Activated CD4-positive, alpha-beta memory T cell treated with anti-CD3 and anti-CD28 coated beads for 36 hours (primary cell): ENCODE results near the gene DIRAS1. TPM values are rescaled to one million over a fixed set of nuclear protein-coding genes. Genes with fewer than 3 reads are reported as not detected.
"Not testable (repeated sequence)": the region's sequence is repeated elsewhere in the genome, so short reads cannot be mapped to it uniquely, and the experiment has no call there.

Experiments
- CTCF ChIA-PET: fragments of 350-600 bp; sonication (Branson Sonifier 250); formaldehyde crosslinking; loops from one replicate; lab custom pipeline; 2021; ENCODE audit warnings: antibody characterized with exemption, inconsistent platforms; lab: Charles Lee
- POLR2A ChIA-PET: fragments of 350-600 bp; sonication (Branson Sonifier 250); formaldehyde crosslinking; loops from one replicate; lab custom pipeline; 2021; ENCODE audit warnings: antibody characterized with exemption; lab: Charles Lee
- DNase-seq: peaks from one replicate; pipeline ENCODE4 v3.0.0-alpha.2; 2020
- H3K27ac Mint-ChIP-seq: one replicate; pipeline ENCODE4 v1.8.0; 2021; ENCODE audit warnings: mixed read lengths
- H3K27me3 Mint-ChIP-seq: one replicate; pipeline ENCODE4 v1.8.0; 2021; ENCODE audit warnings: mixed read lengths
- H3K36me3 Mint-ChIP-seq: one replicate; pipeline ENCODE4 v1.8.0; 2021; ENCODE audit warnings: mixed read lengths
- H3K4me1 Mint-ChIP-seq: one replicate; pipeline ENCODE4 v1.8.0; 2021; ENCODE audit warnings: low read depth, mixed read lengths
- H3K4me3 Mint-ChIP-seq: one replicate; pipeline ENCODE4 v1.8.0; 2021; ENCODE audit warnings: mild to moderate bottlenecking, mixed read lengths
- H3K9me3 Mint-ChIP-seq: one replicate; pipeline ENCODE4 v1.8.0; 2021; ENCODE audit warnings: mixed read lengths
- intact Hi-C: fragments of 100-400 bp; cut with micrococcal nuclease; formaldehyde crosslinking; loops from one replicate; pipeline ENCODE4 v1.15.1; 2023
- total RNA-seq, 2 experiments: library from RNA; stranded (reverse); gene quantifications; one replicate each; pipeline ENCODE4 v1.2.3, GENCODE V29; 2021

The DIRAS1 gene
- total RNA-seq, 2 experiments from 2014 or later = 0.31 TPM; not detected in 1

DNA sequence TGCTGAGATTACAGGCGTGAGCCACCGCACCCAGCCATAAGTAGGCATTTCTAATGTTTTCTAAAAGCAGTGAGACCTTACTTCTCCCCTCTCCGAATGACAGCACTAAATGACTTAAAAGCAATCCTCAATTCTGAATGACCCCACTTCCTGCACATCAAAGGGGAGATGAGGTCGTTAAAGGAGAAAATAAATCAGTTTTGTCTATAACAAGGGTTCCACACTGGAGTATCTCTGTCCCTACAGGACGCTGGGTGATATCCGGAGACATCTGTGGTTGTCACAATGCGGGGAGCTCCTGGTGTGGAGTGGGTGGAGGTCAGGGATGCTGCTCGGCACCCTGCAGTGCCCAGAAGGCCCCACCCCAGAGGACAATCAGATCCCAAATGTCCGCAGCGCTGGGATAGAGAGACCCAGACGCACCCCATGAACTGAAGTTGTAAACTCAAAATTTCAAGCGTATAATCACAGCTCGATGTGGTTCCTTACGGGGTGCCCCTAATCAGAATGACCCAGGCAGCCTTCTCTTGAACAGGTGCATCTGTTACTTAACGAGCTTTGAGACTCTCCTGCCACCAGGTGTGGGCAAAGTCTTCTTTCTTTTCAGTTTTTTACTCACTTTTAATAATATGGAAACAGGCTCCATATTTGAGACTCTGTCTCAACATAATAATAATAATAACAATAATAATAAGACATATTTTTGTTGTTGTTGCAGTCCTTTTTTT lies 21.6 kb downstream of the DIRAS1 start:
- no peak for DNase-seq
- no peaks in the 10 kb centered on the region for H3K9me3 Mint-ChIP-seq
- intact Hi-C loops = no loop called here
- H3K36me3 Mint-ChIP-seq = no peaks in the 10 kb centered on the region
- peaks cover 20% of the 10 kb centered on the region for H3K4me1 Mint-ChIP-seq
- CTCF ChIA-PET = interaction anchor here (0.6 to 1.7 kb wide), 3 partner anchors 18 to 63 kb away, joined by 3 to 6 read pairs (median 3); no protein-coding TSS in a partner anchor
- H3K4me3 Mint-ChIP-seq = no peak overlapping the region
- POLR2A ChIA-PET = interaction anchor here (0.7 kb wide), 1 partner anchor 287 kb away, joined by 5 read pairs; no protein-coding TSS in a partner anchor
- H3K27ac Mint-ChIP-seq = no peak overlapping the region
- H3K27me3 Mint-ChIP-seq = no peaks in the 10 kb centered on the region

GRCh38 chr19:2694196-2694595 lies 27.0 kb downstream of the DIRAS1 start:
- Mint-ChIP-seq H3K27me3 (no peaks in the 10 kb centered on the region), H3K9me3 (no peaks in the 10 kb centered on the region), H3K36me3 (no peaks in the 10 kb centered on the region), H3K27ac (no peak overlapping the region), H3K4me3 (no peak overlapping the region), H3K4me1 (peaks cover 6% of the 10 kb centered on the region)
- intact Hi-C loops = no loop called here
- DNase-seq = no peak
- ChIA-PET POLR2A (no interaction called here), CTCF (no interaction called here)

GRCh38 chr19:2693492-2694160 lies 27.5 kb downstream of the DIRAS1 start:
- intact Hi-C loops = no loop called here

GRCh38 chr19:2691951-2692350 lies 29.2 kb downstream of the DIRAS1 start:
- H3K9me3 Mint-ChIP-seq = no peaks in the 10 kb centered on the region
- POLR2A ChIA-PET = no interaction called here
- intact Hi-C loops = no loop called here
- no peak overlapping the region for H3K4me3 Mint-ChIP-seq
- CTCF ChIA-PET = no interaction called here
- H3K27ac Mint-ChIP-seq = no peak overlapping the region
- no peaks in the 10 kb centered on the region for H3K27me3 Mint-ChIP-seq
- H3K4me1 Mint-ChIP-seq = no peaks in the 10 kb centered on the region
- no peaks in the 10 kb centered on the region for H3K36me3 Mint-ChIP-seq
- no peak for DNase-seq

More at GRCh38 chr19:2693492-2694160, 27.5 kb downstream of the DIRAS1 start:
- no peak for DNase-seq
- no peaks in the 10 kb centered on the region for H3K9me3 Mint-ChIP-seq
- CTCF ChIA-PET = no interaction called here
- no peaks in the 10 kb centered on the region for H3K36me3 Mint-ChIP-seq
- no peak overlapping the region for H3K4me3 Mint-ChIP-seq
- POLR2A ChIA-PET = no interaction called here
- no peak overlapping the region for H3K27ac Mint-ChIP-seq
- H3K4me1 Mint-ChIP-seq = peaks cover 2% of the 10 kb centered on the region
- H3K27me3 Mint-ChIP-seq = no peaks in the 10 kb centered on the region

GRCh38 chr19:2690856-2691255 lies 30.3 kb downstream of the DIRAS1 start:
- no peaks in the 10 kb centered on the region for H3K27me3 Mint-ChIP-seq
- no peak overlapping the region for H3K27ac Mint-ChIP-seq
- no peaks in the 10 kb centered on the region for H3K36me3 Mint-ChIP-seq
- POLR2A ChIA-PET = no interaction called here
- CTCF ChIA-PET = no interaction called here
- H3K4me3 Mint-ChIP-seq = no peak overlapping the region
- no peaks in the 10 kb centered on the region for H3K4me1 Mint-ChIP-seq
- intact Hi-C loops = no loop called here
- no peaks in the 10 kb centered on the region for H3K9me3 Mint-ChIP-seq
- no peak for DNase-seq

- POLR2A ChIA-PET = interaction anchor here (0.6 kb wide), 2 partner anchors 53 to 232 kb away, joined by 3 to 4 read pairs; no protein-coding TSS in a partner anchor
- no peak overlapping the region for H3K4me3 Mint-ChIP-seq
- CTCF ChIA-PET = no interaction called here
These were observed 34.8 kb downstream of the DIRAS1 start for GRCh38 chr19:2686360-2686759.

GRCh38 chr19:2685204-2685704 lies 35.9 kb downstream of the DIRAS1 start:
- Mint-ChIP-seq H3K36me3 (no peaks in the 10 kb centered on the region), H3K4me3 (no peak overlapping the region), H3K27me3 (no peaks in the 10 kb centered on the region), H3K4me1 (no peaks in the 10 kb centered on the region), H3K9me3 (no peaks in the 10 kb centered on the region), H3K27ac (no peak overlapping the region)
- POLR2A ChIA-PET = no interaction called here
- no peak for DNase-seq
- CTCF ChIA-PET = no interaction called here
- intact Hi-C loops = no loop called here

More at GRCh38 chr19:2686360-2686759, 34.8 kb downstream of the DIRAS1 start:
- H3K9me3 Mint-ChIP-seq = no peaks in the 10 kb centered on the region
- H3K27ac Mint-ChIP-seq = no peak overlapping the region
- DNase-seq = no peak
- no peaks in the 10 kb centered on the region for H3K4me1 Mint-ChIP-seq
- no peaks in the 10 kb centered on the region for H3K27me3 Mint-ChIP-seq
- intact Hi-C loops = no loop called here
- no peaks in the 10 kb centered on the region for H3K36me3 Mint-ChIP-seq

- CTCF ChIA-PET = no interaction called here
- intact Hi-C loops = no loop called here
- Mint-ChIP-seq H3K4me3 (no peak overlapping the region), H3K36me3 (no peaks in the 10 kb centered on the region), H3K4me1 (no peaks in the 10 kb centered on the region), H3K27ac (no peak overlapping the region), H3K27me3 (no peaks in the 10 kb centered on the region), H3K9me3 (no peaks in the 10 kb centered on the region)
- POLR2A ChIA-PET = no interaction called here
- DNase-seq = no peak
These were observed 37.7 kb downstream of the DIRAS1 start for GRCh38 chr19:2683430-2684003.

DNA sequence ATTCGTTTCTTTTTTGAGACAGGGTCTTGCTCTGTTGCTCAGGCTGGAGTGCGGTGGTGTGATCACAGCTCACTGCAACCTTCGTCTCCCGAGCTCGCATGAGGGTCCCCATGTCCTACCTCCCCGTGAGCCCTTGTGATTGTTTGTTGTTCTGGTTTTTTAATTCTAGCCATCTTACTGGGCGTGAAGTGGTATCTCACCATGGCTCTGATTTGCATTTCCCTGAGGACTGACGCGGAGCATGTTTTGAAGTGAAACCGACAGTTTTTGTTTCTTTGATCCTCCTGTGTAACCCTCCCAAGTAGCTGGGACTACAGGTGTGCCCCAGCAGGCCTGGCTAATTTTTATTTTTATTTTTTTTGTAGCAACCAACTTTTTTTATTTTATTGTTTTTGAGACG lies 40.4 kb downstream of the DIRAS1 start:
- H3K36me3 Mint-ChIP-seq = no peaks in the 10 kb centered on the region
- ChIA-PET CTCF (no interaction called here), POLR2A (no interaction called here)
- H3K4me3 Mint-ChIP-seq = no peak overlapping the region
- intact Hi-C loops = no loop called here
- no peak overlapping the region for H3K27ac Mint-ChIP-seq
- H3K4me1 Mint-ChIP-seq = no peaks in the 10 kb centered on the region
- H3K9me3 Mint-ChIP-seq = no peaks in the 10 kb centered on the region
- no peaks in the 10 kb centered on the region for H3K27me3 Mint-ChIP-seq
- no peak for DNase-seq

DNA sequence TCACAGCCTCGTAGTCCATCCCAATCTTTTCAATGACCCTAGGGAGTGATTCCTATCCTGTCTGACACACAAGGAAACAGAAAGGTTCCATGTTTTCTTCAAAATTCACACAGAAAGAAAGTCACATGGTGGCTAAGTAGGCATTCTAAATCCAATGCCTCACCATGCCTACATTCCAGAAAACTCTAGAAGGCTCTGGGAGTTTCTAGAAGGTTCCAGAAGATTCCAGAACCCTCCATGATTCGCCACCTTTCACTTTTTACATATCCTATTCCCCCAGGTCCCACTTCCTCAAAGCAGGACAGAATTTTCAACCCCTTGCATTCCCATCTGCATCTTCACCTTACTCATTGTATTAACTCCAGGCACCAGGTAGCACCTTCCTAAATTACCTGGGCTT lies 41.7 kb downstream of the DIRAS1 start:
- Mint-ChIP-seq H3K27me3 (no peaks in the 10 kb centered on the region), H3K27ac (no peak overlapping the region), H3K9me3 (no peaks in the 10 kb centered on the region), H3K36me3 (no peaks in the 10 kb centered on the region), H3K4me3 (no peak overlapping the region), H3K4me1 (no peaks in the 10 kb centered on the region)
- ChIA-PET POLR2A (no interaction called here), CTCF (interaction anchor here (1.4 kb wide), 1 partner anchor 31 kb away, joined by 4 read pairs; no protein-coding TSS in a partner anchor)
- no peak for DNase-seq
- intact Hi-C loops = no loop called here

DNA sequence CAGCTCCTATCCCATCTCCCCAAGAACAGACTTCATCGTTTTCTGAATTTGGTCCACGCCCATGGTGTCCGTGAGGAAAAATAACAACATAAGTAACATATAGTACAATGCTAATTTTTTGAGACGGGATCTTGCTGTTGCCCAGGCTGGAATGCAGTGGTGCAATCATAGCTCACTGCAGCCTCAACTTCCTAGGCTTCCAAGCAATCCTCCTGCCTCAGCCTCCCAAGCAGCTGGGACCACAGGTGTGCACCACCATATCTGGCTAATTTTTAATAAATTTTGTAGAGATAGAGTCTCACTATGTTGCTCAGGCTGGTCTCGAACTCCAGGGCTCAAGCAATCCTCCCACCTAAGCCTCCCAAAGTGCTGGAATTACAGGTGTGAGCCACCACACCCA lies 42.2 kb downstream of the DIRAS1 start:
- H3K36me3 Mint-ChIP-seq, intact Hi-C loops, H3K4me3 Mint-ChIP-seq, H3K4me1 Mint-ChIP-seq, H3K27me3 Mint-ChIP-seq, DNase-seq, H3K9me3 Mint-ChIP-seq, H3K27ac Mint-ChIP-seq: not testable (repeated sequence)
- POLR2A ChIA-PET = interaction anchor here (0.9 kb wide), 1 partner anchor 17 kb away, joined by 4 read pairs; no protein-coding TSS in a partner anchor
- CTCF ChIA-PET = interaction anchor here (1.4 kb wide), 1 partner anchor 30 kb away, joined by 4 read pairs; no protein-coding TSS in a partner anchor

GRCh38 chr19:2678044-2678671 lies 43.0 kb downstream of the DIRAS1 start:
- H3K27me3 Mint-ChIP-seq = no peaks in the 10 kb centered on the region
- intact Hi-C loops = no loop called here
- ChIA-PET CTCF (interaction anchor here (1.4 kb wide), 1 partner anchor 30 kb away, joined by 4 read pairs; no protein-coding TSS in a partner anchor), POLR2A (interaction anchor here (0.9 kb wide), 1 partner anchor 16 kb away, joined by 4 read pairs; no protein-coding TSS in a partner anchor)
- no peak overlapping the region for H3K27ac Mint-ChIP-seq
- H3K36me3 Mint-ChIP-seq = no peaks in the 10 kb centered on the region
- no peak for DNase-seq
- H3K9me3 Mint-ChIP-seq = no peaks in the 10 kb centered on the region
- H3K4me3 Mint-ChIP-seq = no peak overlapping the region
- no peaks in the 10 kb centered on the region for H3K4me1 Mint-ChIP-seq
